ENCODE results near the gene VCPKMT. TPM values are rescaled to one million over a fixed set of nuclear protein-coding genes. Genes with fewer than 3 reads are reported as not detected.

VCPKMT gene
- total and polyA plus RNA-seq, 7 donors = 3.5 to 12.2 (median 8.3) TPM

GRCh38 chr14:50067723-50068495 is 48.5 kb downstream of the VCPKMT start:
- intact Hi-C loops (cut with DNase I) = no loop called here
- 62 to 80% methylated on average over 8 of the region's 8 CpGs for WGBS, 2 donors

GRCh38 chr14:50065583-50065982 is 50.8 kb downstream of the VCPKMT start:
- TF ChIP-seq CTCF (IDR thresholded peaks at IDR 0.05) = no peak
- DNase-seq = no peak
- Histone ChIP-seq H3K36me3 (no peaks in the 10 kb centered on the region), H3K9me3 (no peaks in the 10 kb centered on the region), H3K4me3 (no peak overlapping the region), H3K4me1 (peaks cover 0 to 21% (median 16%) of the 10 kb centered on the region in 4 donors), H3K27me3 (no peaks in the 10 kb centered on the region), H3K27ac (no peak overlapping the region)
- intact Hi-C loops (cut with DNase I) = no loop called here
- 82 to 85% methylated on average over 3 of the region's 3 CpGs for WGBS, 2 donors

More at GRCh38 chr14:50067723-50068495, 48.5 kb downstream of the VCPKMT start:
- DNase-seq = no peak
- Histone ChIP-seq H3K4me1 (peaks cover 0 to under 1% (median 0%) of the 10 kb centered on the region in 4 donors), H3K9me3 (no peaks in the 10 kb centered on the region), H3K4me3 (no peak overlapping the region), H3K36me3 (no peaks in the 10 kb centered on the region), H3K27me3 (no peaks in the 10 kb centered on the region), H3K27ac (no peak overlapping the region)
- TF ChIP-seq POLR2A (IDR thresholded peaks at IDR 0.05) (no peak), POLR2AphosphoS5 (IDR thresholded peaks at IDR 0.05) (no peak), EP300 (IDR thresholded peaks at IDR 0.05) (no peak), CTCF (IDR thresholded peaks at IDR 0.05) (no peak)

GRCh38 chr14:50064993-50065392 is 51.4 kb downstream of the VCPKMT start:
- Histone ChIP-seq H3K4me3 (no peak overlapping the region), H3K4me1 (peaks cover 0 to 27% (median 21%) of the 10 kb centered on the region in 4 donors), H3K27me3 (no peaks in the 10 kb centered on the region), H3K27ac (no peak overlapping the region), H3K9me3 (no peaks in the 10 kb centered on the region), H3K36me3 (no peaks in the 10 kb centered on the region)
- DNase-seq = no peak
- no peak for TF ChIP-seq CTCF (IDR thresholded peaks at IDR 0.05)
- peak in 2 of 4 donors; percentile 14 to 43 for TF ChIP-seq POLR2AphosphoS5 (IDR thresholded peaks at IDR 0.05)
- intact Hi-C loops (cut with DNase I) = no loop called here
- WGBS, 2 donors = 27 to 28% methylated on average over 4 of the region's 4 CpGs

GRCh38 chr14:50063876-50064420 is 52.4 kb downstream of the VCPKMT start:
- no peak overlapping the region for H3K27ac ChIP-seq
- TF ChIP-seq EP300 (IDR thresholded peaks at IDR 0.05) (no peak), POLR2AphosphoS5 (IDR thresholded peaks at IDR 0.05) (no peak), CTCF (IDR thresholded peaks at IDR 0.05) (no peak), POLR2A (IDR thresholded peaks at IDR 0.05) (no peak)
- no peaks in the 10 kb centered on the region for H3K27me3 ChIP-seq
- H3K9me3 ChIP-seq = no peaks in the 10 kb centered on the region
- intact Hi-C loops (cut with DNase I) = no loop called here
- no peaks in the 10 kb centered on the region for H3K36me3 ChIP-seq
- DNase-seq = no peak
- WGBS, 2 donors = 93 to 96% methylated on average over 9 of the region's 9 CpGs
- no peak overlapping the region for H3K4me3 ChIP-seq
- peaks cover 0 to 29% (median 22%) of the 10 kb centered on the region in 4 donors for H3K4me1 ChIP-seq

All from sigmoid colon (tissue), 7 donors.